CMK (cell line): ENCODE data around the gene TAS2R31.
"Not testable (repeated sequence)": the region's sequence is repeated elsewhere in the genome, so short reads cannot be mapped to it uniquely, and the experiment has no call there.

Source experiments
- DNase-seq: peaks from one replicate; pipeline ENCODE4 v3.0.0-alpha.2; 2010; ENCODE audit warnings: low read depth

Gene TAS2R31, protein sequence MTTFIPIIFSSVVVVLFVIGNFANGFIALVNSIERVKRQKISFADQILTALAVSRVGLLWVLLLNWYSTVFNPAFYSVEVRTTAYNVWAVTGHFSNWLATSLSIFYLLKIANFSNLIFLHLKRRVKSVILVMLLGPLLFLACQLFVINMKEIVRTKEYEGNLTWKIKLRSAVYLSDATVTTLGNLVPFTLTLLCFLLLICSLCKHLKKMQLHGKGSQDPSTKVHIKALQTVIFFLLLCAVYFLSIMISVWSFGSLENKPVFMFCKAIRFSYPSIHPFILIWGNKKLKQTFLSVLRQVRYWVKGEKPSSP

DNA sequence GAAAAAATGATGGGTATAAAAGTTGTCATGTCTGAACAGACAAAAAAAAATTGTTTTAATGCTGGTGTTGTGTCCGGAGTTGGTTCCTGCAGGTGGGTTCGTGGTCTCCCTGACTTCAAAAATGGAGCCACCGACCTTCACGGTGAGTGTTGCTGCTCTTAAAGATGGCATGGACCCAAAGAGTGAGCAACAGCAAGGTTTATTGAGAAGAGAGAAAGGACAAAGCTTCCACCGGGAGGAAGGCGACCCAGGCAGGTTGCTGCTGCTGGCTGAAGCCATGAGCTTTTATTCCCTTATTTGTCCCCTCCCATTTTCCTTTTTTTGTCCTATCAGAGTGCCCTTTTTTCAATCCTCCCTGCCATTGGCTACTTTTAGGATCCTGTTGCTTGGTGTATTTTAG lies at the start of gene TAS2R31:
TAS2R31 (minus strand) TSS at position 101 of the 400 bp plus-strand sequence; CDS start at position 29, 72 bp downstream.
- DNase-seq: no peak

DNA sequence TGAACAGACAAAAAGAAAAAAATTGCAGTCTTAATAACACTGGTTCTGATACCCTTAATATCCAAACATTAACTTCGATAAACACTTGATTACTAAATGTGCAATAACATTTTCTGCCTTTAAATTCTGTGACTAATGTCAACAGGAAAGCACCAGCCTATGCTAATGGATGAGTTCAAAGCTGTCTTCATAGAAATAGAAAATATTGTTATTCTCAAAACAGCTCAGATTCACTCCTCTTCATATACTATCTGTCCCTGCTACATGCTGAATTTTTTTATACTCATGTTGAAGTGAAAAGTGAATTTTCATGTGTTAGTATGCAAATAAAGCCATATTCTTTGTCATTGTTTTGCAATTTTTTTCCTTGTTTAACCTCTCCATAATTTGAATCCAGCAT lies 47.0 kb upstream of the TAS2R31 start:
- no peak for DNase-seq

DNA sequence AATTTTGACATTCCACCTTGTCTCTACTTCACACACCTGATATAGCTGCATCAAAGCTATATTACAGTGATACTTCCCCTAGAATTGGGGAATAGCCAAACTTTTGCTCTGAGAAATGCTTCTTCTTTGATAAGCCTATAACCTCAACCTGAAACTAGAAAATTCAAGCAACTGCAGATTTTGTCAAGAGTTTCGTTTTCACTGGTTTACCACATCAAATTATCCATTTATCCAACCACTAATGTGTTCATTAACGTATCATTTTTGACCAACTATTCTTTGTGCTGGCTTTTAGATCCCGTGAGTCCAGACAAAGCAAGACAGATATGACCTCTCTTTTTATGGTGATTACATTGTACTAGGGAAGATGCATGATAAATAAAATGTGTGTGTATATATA lies 44.4 kb upstream of the TAS2R31 start:
- no peak for DNase-seq

DNA sequence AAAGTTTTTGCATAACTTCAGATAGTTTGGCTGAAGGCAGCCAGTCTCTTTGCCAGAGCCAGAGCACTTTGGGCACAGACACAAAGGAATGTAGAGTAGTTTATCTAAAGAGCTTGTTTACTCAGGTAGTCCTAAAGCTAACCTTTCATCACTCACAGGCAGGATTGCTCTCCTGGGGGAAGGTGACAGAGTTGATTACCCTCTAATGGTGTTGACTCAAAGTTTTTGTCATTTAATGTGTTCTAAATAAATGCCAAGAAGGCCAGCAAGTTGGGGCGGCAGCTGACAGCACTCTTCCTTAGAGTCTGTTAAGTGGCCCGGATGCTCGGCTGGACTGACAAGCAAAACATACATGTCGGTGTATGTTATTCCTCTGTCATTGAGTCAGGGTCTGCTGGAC lies 40.2 kb upstream of the TAS2R31 start:
- no peak for DNase-seq

DNA sequence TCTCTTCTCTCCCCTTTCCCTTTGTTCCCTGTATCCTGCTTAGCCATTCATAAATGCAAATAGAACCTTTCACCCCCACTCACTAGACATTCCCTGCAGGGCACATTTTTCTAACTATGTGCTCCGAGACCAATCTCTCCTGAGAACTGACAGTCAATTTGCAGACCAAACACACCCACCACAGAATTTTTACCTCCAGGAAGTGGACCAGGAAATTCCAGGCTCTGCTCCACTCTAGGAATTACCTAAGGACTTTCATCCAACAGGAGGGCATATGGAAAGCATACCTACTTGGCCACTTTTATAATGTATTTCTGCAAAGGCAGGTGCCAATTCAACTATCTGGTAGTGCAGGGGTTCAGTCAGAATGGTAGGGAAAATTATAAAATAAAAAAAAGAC lies 39.8 kb upstream of the TAS2R31 start:
- DNase-seq: no peak

DNA sequence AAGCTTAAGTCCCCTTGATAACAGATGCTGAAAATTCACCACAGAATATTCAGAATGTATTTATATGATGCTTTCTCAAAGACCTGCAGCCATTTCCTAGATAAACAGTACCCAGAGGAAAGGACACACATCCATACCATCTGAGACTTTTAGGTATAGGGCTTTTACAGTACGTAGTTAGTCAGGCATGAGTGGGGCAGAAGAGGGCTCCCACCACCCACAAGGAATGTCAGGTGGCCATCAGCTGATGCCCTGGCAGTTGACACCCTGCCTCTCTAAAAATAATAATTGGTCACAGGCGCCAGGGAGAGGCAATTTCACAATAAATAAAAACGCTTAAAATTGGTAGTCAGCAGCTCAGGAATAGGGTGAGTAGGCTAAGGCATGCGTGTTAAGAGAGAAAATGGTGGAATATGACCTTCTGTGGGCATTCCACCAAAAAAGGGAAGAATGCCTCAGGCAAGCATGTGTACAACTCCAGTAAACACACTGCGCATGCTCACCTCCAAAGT lies 38.7 kb upstream of the TAS2R31 start:
- no peak for DNase-seq

DNA sequence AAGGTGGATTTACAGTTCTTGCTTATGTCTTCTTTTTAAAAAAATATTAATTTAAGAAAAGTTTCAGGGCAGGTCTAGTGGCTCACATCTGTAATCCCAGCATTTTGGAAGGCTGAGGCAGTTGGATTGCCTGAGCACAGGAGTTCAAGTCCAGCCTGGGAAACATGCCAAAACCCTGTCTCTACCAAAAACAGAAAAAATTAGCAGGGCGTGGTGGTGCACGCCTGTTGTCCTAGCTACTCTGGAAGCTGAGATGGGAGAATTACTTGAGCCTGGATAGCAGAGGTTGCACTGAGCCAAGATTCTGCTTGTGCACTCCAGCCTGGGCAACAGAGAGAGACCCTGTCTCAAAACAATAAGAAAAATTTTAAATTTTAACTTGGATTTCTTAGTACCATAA lies 36.3 kb upstream of the TAS2R31 start:
- DNase-seq: no peak

DNA sequence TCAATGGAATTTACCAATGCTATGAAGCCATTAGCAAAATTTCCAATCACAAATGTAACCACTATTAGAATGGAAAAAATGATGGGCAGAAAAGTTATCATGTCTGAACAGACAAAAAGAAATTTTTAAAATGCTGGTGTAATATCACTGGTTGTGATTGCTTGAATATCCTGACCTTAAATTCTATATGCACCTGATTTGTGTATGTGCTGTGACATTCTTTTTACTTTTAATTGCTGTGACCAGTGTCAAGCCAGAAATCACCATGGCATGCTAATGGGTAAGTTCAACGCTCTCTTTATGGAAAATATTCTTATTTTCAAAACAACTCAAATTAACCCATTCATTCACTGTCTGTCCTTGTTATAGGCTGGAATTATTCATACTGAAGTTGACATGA lies 31.0 kb upstream of the TAS2R31 start, which contains the start of gene TAS2R46:
TAS2R46 (minus strand) TSS at position 101 of the 400 bp plus-strand sequence; CDS start at position 101, 0 bp downstream.
- DNase-seq: not testable (repeated sequence)

DNA sequence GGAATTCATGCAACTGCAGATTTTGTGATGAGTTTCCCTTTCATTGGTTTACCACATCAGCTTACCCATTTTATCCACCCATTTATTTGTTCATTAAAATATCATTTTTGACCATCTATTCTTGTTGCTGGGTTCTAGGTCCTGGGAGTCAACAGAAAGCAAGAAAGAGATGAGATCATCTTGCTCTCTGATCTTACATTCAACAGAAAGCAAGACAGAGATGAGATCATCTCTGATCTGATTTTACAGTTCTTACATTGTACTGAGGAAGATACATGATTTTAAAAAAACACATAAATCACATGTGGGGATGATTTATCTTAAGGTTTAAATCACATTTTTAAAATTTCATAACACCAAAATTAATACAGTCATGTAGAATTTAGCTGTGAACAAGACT lies 28.6 kb upstream of the TAS2R31 start:
- no peak for DNase-seq

DNA sequence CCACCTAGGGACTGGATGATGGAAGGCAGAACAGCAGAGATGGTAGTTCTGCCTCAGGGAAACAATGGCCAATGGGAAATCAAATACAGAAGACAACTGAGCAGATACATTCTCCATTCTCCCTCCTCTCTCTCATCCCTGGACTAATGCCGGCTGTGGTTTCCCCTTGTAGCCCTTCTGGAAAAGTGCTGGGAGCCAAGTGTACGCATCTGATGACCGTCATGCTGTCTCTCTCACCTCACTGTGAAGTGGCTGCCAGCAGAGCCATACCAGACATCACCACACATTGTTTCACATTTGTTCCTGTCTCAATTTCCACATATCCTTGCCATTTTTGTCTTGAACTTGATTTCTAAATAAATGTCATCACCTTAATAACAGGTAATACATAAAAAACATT lies 27.8 kb upstream of the TAS2R31 start:
- no peak for DNase-seq

DNA sequence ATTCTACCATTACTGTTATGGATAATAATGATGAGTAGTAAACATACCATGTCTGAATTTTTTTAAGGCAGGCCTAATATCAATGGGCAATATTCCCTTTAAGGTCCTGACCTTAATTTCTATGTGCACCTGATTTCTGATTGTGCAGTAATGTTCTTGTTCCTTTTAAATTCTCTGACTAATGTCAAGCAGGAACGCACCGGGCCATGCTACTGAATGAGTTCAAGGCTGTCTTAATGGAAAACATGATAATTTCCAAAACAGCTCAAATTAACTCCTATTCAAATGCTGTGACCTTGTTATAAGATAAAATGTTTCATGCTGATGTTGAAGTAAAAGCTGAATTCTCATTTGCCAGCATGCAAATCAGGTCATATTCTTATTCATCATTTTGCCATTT lies 24.1 kb upstream of the TAS2R31 start:
- DNase-seq: no peak

DNA sequence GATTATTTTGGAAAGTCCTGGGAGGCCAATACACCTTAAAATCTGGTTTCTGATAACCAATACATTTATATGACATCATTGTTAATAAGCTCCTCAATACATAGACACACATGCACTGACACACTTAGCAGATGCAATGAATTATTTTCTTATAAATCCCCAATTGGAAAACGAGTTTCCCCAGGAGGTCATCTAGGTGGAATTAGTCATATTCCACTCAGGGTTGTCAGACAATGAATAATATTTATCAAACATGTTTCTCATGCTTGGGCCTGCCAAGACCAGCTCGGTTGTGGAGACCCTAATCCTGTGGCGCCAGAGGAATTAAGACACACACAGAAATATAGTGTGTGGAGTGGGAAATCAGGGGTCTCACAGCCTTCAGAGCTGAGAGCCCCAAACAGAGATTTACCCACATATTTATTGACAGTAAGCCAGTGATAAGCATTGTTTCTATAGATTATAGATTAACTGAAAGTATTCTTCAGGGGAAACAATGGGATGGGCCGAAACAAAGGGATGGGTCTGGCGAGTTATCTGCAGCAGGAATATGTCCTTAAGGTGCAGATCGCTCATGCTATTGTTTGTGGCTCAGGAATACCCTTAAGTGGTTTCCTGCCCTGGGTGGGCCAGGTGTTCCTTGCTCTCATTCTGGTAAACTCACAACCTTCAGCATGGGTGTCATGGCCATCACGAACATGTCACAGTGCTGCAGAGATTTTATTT lies 18.8 kb upstream of the TAS2R31 start:
- not testable (repeated sequence) for DNase-seq

DNA sequence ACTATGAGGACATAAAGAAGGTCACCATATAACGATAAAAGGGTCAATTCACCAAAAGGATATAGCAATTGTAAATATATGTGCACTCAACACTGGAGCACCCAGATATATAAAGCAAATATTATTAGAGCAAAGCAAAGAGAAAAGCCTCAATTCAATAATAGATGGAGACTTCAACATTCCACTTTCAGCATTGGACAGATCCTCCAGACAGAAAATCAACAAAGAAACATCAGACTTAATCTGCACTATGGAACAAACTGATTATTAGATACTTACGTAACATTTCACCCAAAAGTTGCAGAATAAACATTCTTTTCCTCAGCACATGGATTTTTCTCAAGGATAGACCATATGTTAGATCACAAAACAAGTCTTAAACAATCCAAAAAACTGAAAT lies 10.2 kb upstream of the TAS2R31 start:
- not testable (repeated sequence) for DNase-seq

DNA sequence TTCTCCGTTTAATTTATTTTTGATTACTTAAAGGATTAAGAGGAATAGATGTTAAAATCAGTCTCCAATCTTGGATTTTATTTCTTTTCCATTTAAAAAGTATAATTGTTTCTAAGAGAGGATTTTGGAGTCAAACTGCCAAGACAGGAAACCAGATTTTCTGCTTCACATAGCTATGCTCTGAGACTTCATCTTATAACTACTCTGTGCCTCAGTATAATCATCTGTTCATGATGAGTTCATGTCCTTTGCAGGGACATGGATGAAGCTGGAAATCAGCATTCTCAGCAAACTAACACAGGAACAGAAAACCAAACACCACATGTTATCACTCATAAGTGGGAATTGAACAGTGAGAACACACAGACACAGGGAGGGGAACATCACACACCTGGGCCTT lies 9.0 kb upstream of the TAS2R31 start:
- no peak for DNase-seq

DNA sequence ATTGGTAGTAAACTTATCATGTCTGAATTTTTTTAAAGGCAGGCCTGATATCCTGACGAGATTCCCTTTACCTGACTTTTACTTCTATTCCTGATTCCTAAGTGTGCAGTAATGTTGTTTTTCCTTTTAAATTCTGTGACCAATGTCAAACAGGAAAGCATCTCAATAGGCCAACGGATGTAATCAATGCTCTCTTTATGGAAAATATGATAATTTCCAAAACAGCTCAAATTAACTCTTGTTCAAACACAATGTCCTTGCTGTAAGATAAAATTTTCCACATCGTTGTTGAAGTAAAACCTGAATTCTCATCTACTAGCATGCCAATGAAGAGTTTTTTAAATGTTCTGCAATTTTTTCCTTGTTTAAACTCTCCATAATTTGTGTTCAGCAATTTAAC lies 8.0 kb upstream of the TAS2R31 start:
- no peak for DNase-seq

DNA sequence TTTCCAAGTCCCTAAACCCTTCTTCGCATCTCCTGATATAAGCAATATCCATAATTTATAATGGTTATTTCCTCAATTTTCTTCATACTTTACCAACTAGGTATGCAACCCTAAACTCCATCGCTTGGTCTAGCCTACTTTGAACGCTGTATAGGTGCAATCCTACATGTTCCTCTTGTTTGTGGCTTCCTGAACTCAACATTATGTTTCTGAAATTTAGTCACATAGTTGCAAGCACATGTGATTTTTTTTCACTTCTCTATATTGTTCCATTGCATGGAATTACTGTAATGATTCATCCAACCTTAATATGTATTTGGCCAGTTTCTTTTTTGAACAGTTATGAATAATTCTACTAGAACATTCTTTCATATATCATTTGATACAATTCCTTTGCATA lies 2.8 kb upstream of the TAS2R31 start:
- not testable (repeated sequence) for DNase-seq

DNA sequence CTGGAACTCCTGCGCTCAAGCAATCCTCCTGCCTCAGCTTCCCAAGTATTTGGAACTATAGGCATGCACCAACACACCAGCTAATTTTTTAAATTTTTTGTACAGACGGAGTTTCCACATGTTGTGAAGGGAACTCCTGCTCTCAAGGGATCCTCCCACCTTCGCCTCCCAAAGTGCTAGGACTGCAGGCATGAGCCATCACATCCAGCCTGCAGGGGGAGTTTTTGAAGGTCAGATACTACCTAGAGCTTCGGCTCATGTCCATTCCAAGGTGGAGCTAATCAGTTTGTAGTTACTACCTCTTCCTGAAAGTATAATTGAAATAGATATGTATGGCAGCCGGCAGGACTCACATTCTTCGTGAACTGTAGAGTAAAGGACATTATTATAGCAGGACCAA lies 5.1 kb downstream of the TAS2R31 start:
- no peak for DNase-seq

DNA sequence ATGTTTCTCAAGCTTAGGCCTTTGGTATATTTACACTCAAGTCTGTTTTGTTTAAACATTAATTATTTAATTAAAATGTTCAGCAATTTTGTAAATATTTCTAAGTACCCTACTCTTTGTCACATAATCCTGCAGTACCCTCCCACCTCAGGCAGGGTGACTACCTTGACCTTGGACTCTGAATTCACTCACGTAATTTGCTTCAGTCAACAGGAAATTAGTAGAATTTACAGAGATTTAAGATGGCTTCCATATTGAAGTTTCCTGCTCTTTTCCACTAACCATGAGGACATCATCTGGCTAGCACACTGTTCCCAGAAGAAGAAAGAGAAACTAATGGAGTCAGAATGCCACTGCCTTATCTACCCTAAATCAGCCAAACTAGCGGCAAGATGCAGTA lies 7.8 kb downstream of the TAS2R31 start:
- DNase-seq: no peak

DNA sequence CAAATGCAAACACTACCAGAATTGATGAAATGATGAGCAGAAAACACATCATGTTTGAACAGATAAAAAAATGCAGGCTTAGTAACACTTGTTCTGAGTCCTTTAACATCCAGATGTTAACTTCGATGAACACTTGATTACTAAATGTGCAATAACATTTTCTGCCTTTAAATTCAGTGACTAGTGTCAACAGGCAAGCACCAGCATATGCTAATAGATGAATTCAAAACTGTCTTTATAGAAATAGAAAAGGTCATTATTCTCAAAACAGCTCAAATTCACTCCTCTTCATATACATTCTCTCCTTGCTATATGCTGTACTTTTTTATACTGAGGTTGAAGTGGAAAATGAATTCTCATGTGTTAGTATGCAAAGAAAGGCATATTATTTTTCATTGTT lies 8.7 kb downstream of the TAS2R31 start, which contains the start of gene TAS2R19:
TAS2R19 (minus strand) TSS at position 101 of the 400 bp plus-strand sequence; CDS start at position 52, 49 bp downstream.
- DNase-seq: no peak

DNA sequence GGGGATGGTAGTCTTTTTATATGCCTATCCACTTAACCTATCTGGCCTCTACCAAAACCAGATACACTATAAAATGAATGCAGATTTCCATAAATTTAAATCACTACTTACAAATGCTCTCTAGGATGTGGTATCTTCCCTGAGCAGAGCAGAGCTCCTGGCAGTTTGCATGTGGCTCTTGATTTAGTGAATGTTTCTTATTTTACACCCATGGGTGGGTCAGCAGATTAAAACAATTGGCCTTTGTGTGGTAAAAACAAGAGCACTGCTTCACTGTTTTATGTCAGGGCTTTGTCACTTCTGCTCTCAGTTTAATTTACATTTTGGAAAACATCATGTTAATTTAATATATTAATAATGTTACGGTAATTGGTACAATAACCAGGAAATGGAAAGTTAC lies 14.3 kb downstream of the TAS2R31 start:
- DNase-seq: no peak

DNA sequence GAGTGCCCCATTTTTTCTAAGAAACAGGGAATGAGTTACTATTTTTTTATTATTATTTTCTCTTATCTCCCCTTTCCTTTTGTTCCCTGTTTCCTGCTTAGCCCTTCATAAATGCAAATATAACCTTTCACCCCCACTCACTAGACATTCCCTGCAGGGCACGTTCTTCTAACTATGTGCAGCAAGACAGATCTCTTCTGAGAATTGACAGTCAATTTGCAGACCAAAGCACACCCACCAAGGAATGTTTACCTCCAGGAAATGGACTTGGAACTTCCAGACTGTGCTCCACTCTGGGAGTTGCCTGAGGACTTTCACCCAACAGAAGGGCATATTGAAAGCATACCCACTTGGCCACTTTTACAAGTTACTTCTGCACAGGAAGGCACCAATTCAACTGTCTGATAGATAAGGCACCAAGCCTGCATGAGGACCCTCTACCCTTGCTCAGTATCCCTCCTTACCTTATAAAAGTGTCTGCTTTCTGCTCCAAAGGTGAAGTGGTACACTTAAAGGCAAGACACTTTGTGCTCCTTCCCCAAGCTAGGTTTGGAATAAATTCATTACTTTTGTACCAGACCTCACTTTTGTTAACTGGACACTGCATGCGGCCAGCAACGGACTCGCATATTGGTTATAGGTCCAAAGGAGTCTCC lies 15.3 kb downstream of the TAS2R31 start:
- peak; percentile 14 for DNase-seq

DNA sequence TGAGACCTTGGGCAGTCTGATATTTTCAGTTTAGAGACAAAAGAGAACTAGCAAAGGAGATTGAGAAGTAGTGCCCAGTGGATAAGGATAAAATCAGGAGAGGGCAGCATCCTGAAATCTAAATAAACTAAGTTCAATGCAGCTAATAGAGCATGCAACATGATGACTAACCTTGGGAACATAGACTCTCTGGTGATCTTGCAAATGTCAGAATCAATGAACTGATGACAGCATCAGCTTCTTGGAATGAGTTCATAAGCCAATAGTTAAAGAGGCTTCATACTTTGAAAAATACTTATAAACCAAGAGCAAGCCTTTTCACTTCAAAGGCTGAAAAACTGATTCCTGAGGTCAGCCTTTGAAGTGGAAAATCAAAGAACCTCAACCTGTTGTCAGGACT lies 17.0 kb downstream of the TAS2R31 start:
- no peak for DNase-seq

DNA sequence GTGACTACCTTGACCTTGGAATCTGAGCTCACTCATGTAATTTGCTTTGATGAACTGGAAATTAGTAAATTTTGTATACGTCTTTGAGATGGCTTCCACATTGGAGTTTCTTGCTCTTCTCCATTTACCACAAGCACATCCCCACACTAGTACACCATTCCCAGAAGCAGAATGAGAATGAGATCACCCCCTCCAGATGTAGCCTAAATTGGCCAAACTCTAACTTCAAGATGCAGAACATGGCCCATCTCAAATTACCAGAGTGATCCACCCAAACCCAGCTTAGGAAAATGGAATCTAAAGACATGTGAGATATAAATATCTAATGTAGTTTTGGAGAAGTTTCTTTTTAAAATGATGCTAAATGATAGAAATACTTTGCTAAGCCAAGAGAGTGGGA lies 23.6 kb downstream of the TAS2R31 start:
- no peak for DNase-seq
